WTC11 (cell line): ENCODE measurements around the gene C14orf132. TPM values are rescaled to one million over a fixed set of nuclear protein-coding genes. Genes with fewer than 3 reads are reported as not detected.

Source experiments
- ATAC-seq: fragments of 200-7000 bp; cut with Tn5 transposase; 2 replicates; pipeline ENCODE4 v1.10.0; 2021; ENCODE audit warnings: mild to moderate bottlenecking, moderate library complexity
- CTCF ChIA-PET: fragments of 300-600 bp; sonication (Branson Sonifier 250); formaldehyde crosslinking; loops from one replicate; lab custom pipeline; 2021; ENCODE audit warnings: antibody characterized with exemption; lab: Charles Lee
- POLR2A ChIA-PET: fragments of 350-600 bp; sonication (Branson Sonifier 250); formaldehyde crosslinking; loops from one replicate; lab custom pipeline; 2021; ENCODE audit warnings: antibody characterized with exemption; lab: Charles Lee
- DNase-seq: peaks from one replicate; pipeline ENCODE4 v3.0.0; 2021; ENCODE audit warnings: low spot score
- H3K27ac Mint-ChIP-seq: 2 replicates; pipeline ENCODE4 v1.8.0; 2021; ENCODE audit warnings: mixed read lengths
- H3K27me3 Mint-ChIP-seq: 2 replicates; pipeline ENCODE4 v1.8.0; 2021; ENCODE audit warnings: low read depth, mild to moderate bottlenecking, moderate library complexity, mixed read lengths
- H3K36me3 Mint-ChIP-seq: 2 replicates; pipeline ENCODE4 v1.8.0; 2021; ENCODE audit warnings: mixed read lengths
- H3K4me1 Mint-ChIP-seq: 2 replicates; pipeline ENCODE4 v1.8.0; 2022; ENCODE audit warnings: mixed read lengths
- H3K4me3 Mint-ChIP-seq: 2 replicates; pipeline ENCODE4 v1.8.0; 2021; ENCODE audit warnings: mild to moderate bottlenecking, moderate library complexity, mixed read lengths
- H3K9me3 Mint-ChIP-seq: 2 replicates; pipeline ENCODE4 v1.8.0; 2021; ENCODE audit warnings: mixed read lengths
- E2F4 ChIP-seq: sonication (generic); formaldehyde crosslinking; IDR thresholded peaks from 2 replicates; pipeline ENCODE4 v1.8.1; 2022; ENCODE audit warnings: low read depth, mild to moderate bottlenecking, moderate library complexity, missing genetic modification reagents, borderline replicate concordance
- ELF4 ChIP-seq: sonication (generic); formaldehyde crosslinking; IDR thresholded peaks from 2 replicates; pipeline ENCODE4 v1.8.1; 2022; ENCODE audit warnings: low read depth, mild to moderate bottlenecking, moderate library complexity, missing genetic modification reagents
- ERG ChIP-seq: fragments of 250-450 bp; sonication (Bioruptor Pico); IDR thresholded peaks from 2 replicates; pipeline ENCODE4 v1.8.0; 2021; ENCODE audit warnings: mild to moderate bottlenecking
- GABPB1 ChIP-seq: sonication (generic); formaldehyde crosslinking; IDR thresholded peaks from 2 replicates; pipeline ENCODE4 v1.8.1; 2023; ENCODE audit warnings: mild to moderate bottlenecking, missing genetic modification reagents
- HMGA2 ChIP-seq: fragments of 250-450 bp; sonication (Bioruptor Pico); IDR thresholded peaks from 2 replicates; pipeline ENCODE4 v1.4.0; 2021; ENCODE audit warnings: mild to moderate bottlenecking, moderate library complexity
- MAX ChIP-seq: sonication (generic); formaldehyde crosslinking; IDR thresholded peaks from 2 replicates; pipeline ENCODE4 v1.8.0; 2022; ENCODE audit warnings: mild to moderate bottlenecking, missing genetic modification reagents
- PRDM15 ChIP-seq: sonication (generic); formaldehyde crosslinking; IDR thresholded peaks from 2 replicates; pipeline ENCODE4 v1.8.0; 2022; ENCODE audit warnings: missing genetic modification reagents
- PREB ChIP-seq: sonication (generic); formaldehyde crosslinking; IDR thresholded peaks from 2 replicates; pipeline ENCODE4 v1.8.1; 2022; ENCODE audit warnings: mild to moderate bottlenecking, missing genetic modification reagents, moderate library complexity, borderline replicate concordance
- SMAD4 ChIP-seq: sonication (generic); formaldehyde crosslinking; IDR thresholded peaks from 2 replicates; pipeline ENCODE4 v1.8.0; 2022; ENCODE audit warnings: mild to moderate bottlenecking, missing genetic modification reagents
- SOX15 ChIP-seq: fragments of 250-450 bp; sonication (Bioruptor Pico); IDR thresholded peaks from 2 replicates; pipeline ENCODE4 v1.9.0; 2021; ENCODE audit warnings: mild to moderate bottlenecking
- ZNF263 ChIP-seq: sonication (generic); formaldehyde crosslinking; IDR thresholded peaks from 2 replicates; pipeline ENCODE4 v1.8.1; 2022; ENCODE audit warnings: low read depth, mild to moderate bottlenecking, moderate library complexity, missing genetic modification reagents
- ZNF425 ChIP-seq: fragments of 250-450 bp; sonication (Bioruptor Pico); conservative IDR thresholded peaks from 2 replicates; pipeline ENCODE4 v1.9.0; 2021; ENCODE audit warnings: mild to moderate bottlenecking
- ZNF671 ChIP-seq: fragments of 250-450 bp; sonication (Bioruptor Pico); IDR thresholded peaks from 2 replicates; pipeline ENCODE4 v1.8.0; 2021; ENCODE audit warnings: mild to moderate bottlenecking
- total RNA-seq: library from RNA; stranded (reverse); gene quantifications from 3 replicates; pipeline ENCODE4 v1.2.3, GENCODE V29; 2021

The C14orf132 gene
- total RNA-seq, 1 experiment from 2014 or later, result 14.1 TPM

- ChIA-PET POLR2A (no interaction called here), CTCF (interaction anchor here (0.8 kb wide), 1 partner anchor 42 kb away, joined by 3 read pairs; no protein-coding TSS in a partner anchor)
- H3K4me1 Mint-ChIP-seq, result no peaks in the 10 kb centered on the region
- no peak for TF ChIP-seq ZNF671 (CRISPR knock-in tag)
- no peak for TF ChIP-seq E2F4 (CRISPR knock-in tag)
- no peak for TF ChIP-seq SMAD4 (CRISPR knock-in tag)
- no peak for TF ChIP-seq ZNF263
- no peak for TF ChIP-seq ELF4 (CRISPR knock-in tag)
- TF ChIP-seq PRDM15, result no peak
- TF ChIP-seq MAX (CRISPR knock-in tag), result no peak
- no peak for TF ChIP-seq SOX15 (CRISPR knock-in tag)
- no peak for TF ChIP-seq ZNF425 (CRISPR knock-in tag)
- no peak for TF ChIP-seq GABPB1 (CRISPR knock-in tag)
- TF ChIP-seq PREB (CRISPR knock-in tag), result no peak
- TF ChIP-seq HMGA2 (CRISPR knock-in tag), result no peak
- no peak for TF ChIP-seq ERG
- no peaks in the 10 kb centered on the region for H3K36me3 Mint-ChIP-seq
- H3K27ac Mint-ChIP-seq, result no peak overlapping the region
- H3K9me3 Mint-ChIP-seq, result peaks cover 33% of the 10 kb centered on the region
- no peaks in the 10 kb centered on the region; the same call in 1 of the 2 replicates for H3K27me3 Mint-ChIP-seq
- ATAC-seq, result no peak
- H3K4me3 Mint-ChIP-seq, result no peak overlapping the region
- DNase-seq, result no peak
Observed at GRCh38 chr14:96140952-96141351, 101.8 kb downstream of the C14orf132 start.

Other genes with a start within 250 kb of the C14orf132 start
- gene TUNAR, start 162.5 kb upstream of the C14orf132 start, total RNA-seq, result 36.3 to 57.6 TPM (median 57.0 TPM) in 3 replicates
- 0.17 to 0.30 TPM (median 0.18 TPM) in 3 replicates for gene BDKRB2, start 165.5 kb downstream of the C14orf132 start, total RNA-seq
- gene BDKRB1, start 216.8 kb downstream of the C14orf132 start, total RNA-seq, result 0.11 to 0.27 TPM in 2 of 3 replicates, not detected in the other